Tibial nerve (tissue), 4 donors: ENCODE data around the gene FGA. TPM values are rescaled to one million over a fixed set of nuclear protein-coding genes. Genes with fewer than 3 reads are reported as not detected.

Source experiments
- DNase-seq, 2 donors: peaks; one replicate each; pipeline ENCODE4 v3.0.0-alpha.2; 2019; ENCODE audit warnings: low spot score in 2 of 2
- H3K27ac ChIP-seq, 4 donors: fragments of 200-600 bp; sonication (generic) in 3 of 4; one replicate each; pipeline ENCODE4 v1.5.1; 2017 to 2019; ENCODE audit warnings: mild to moderate bottlenecking in 1 of 4
- H3K27me3 ChIP-seq, 2 donors: fragments of 200-600 bp; sonication (generic) in 1 of 2; one replicate each; pipeline versions ENCODE4 v1.5.1 to v1.6.0; 2017 to 2019
- H3K36me3 ChIP-seq, 3 donors: fragments of 200-600 bp; sonication (generic); one replicate each; pipeline ENCODE4 v1.5.1; 2018 to 2019
- H3K4me1 ChIP-seq, 4 donors: fragments of 200-600 bp; sonication (generic) in 3 of 4; one replicate each; pipeline ENCODE4 v1.5.1; 2017 to 2019
- H3K4me3 ChIP-seq, 4 donors: fragments of 200-600 bp; sonication (generic) in 3 of 4; one replicate each; pipeline ENCODE4 v1.5.1; 2017 to 2019; ENCODE audit warnings: mild to moderate bottlenecking in 1 of 4, moderate library complexity in 1 of 4
- H3K9me3 ChIP-seq, 4 donors: fragments of 200-600 bp; sonication (generic) in 3 of 4; one replicate each; pipeline ENCODE4 v1.5.1; 2017 to 2019
- EP300 ChIP-seq, 2 donors: sonication (generic); formaldehyde crosslinking; IDR thresholded peaks; one replicate each; pipeline ENCODE4 v1.6.1; 2017; ENCODE audit warnings: antibody characterized with exemption in 2 of 2, mild to moderate bottlenecking in 1 of 2
- POLR2A ChIP-seq, 2 donors: fragments of 450-650 bp; IDR thresholded peaks; one replicate each; pipeline ENCODE4 v1.6.1; 2017; ENCODE audit warnings: antibody characterized with exemption in 2 of 2, mild to moderate bottlenecking in 2 of 2, moderate library complexity in 2 of 2
- WGBS, 2 donors: methylation state at CpG; one replicate each; pipeline ENCODE4 v1.1.5; 2018; 5-methylcytosine and 5-hydroxymethylcytosine counted together
- total RNA-seq, 4 donors: library from RNA; depleted of rRNA; stranded (reverse); fragments of >200 nt; gene quantifications; one replicate each; pipeline ENCODE4 v1.1.0, GENCODE V29; 2016
- TF ChIP-seq, protein P1 (sequence below), 5 experiments: fragments of 200-600 bp in 3 of 5; fragments of 450-650 bp in 2 of 5; sonication (generic) in 3 of 5; IDR thresholded peaks; one replicate each; pipeline ENCODE4 v1.5.1; 2016 to 2019; ENCODE audit warnings: antibody characterized with exemption in 5 of 5, mild to moderate bottlenecking in 3 of 5, moderate library complexity in 2 of 5

Gene FGA
- total RNA-seq, 4 donors from 2014 or later: 7.2 TPM; not detected in 3

DNA sequence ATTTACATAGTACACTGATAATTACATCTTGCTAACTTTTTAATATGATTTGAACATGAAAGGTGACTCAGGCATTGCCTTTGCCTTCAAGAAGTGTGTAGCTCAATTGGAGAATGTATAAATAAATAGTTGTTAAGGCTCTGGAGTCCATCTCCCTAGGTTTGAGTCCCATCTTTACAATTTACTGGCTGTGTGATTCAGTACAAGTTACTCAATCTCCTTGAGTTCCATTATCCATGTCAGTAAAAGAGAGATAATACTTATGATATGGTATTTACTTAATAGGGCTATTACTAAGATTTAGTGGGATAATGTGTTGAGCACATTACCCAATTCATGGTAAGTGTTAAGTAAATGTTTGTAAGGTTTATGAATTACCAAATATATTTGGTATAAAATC lies 23.8 kb upstream of the FGA start:
- no peaks in the 10 kb centered on the region for H3K9me3 ChIP-seq
- no peaks in the 10 kb centered on the region for H3K27me3 ChIP-seq
- no peak for DNase-seq
- H3K27ac ChIP-seq: no peak overlapping the region
- H3K36me3 ChIP-seq: no peaks in the 10 kb centered on the region
- TF ChIP-seq EP300 (IDR thresholded peaks at IDR 0.05) (no peak), POLR2A (IDR thresholded peaks at IDR 0.05) (no peak)
- TF ChIP-seq, protein P1, sequence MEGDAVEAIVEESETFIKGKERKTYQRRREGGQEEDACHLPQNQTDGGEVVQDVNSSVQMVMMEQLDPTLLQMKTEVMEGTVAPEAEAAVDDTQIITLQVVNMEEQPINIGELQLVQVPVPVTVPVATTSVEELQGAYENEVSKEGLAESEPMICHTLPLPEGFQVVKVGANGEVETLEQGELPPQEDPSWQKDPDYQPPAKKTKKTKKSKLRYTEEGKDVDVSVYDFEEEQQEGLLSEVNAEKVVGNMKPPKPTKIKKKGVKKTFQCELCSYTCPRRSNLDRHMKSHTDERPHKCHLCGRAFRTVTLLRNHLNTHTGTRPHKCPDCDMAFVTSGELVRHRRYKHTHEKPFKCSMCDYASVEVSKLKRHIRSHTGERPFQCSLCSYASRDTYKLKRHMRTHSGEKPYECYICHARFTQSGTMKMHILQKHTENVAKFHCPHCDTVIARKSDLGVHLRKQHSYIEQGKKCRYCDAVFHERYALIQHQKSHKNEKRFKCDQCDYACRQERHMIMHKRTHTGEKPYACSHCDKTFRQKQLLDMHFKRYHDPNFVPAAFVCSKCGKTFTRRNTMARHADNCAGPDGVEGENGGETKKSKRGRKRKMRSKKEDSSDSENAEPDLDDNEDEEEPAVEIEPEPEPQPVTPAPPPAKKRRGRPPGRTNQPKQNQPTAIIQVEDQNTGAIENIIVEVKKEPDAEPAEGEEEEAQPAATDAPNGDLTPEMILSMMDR (IDR thresholded peaks at IDR 0.05): no peak
- H3K4me3 ChIP-seq: no peak overlapping the region
- no peaks in the 10 kb centered on the region for H3K4me1 ChIP-seq

- H3K36me3 ChIP-seq: no peaks in the 10 kb centered on the region
- H3K4me1 ChIP-seq: no peaks in the 10 kb centered on the region
- H3K4me3 ChIP-seq: no peak within 1 kb of the TSS
- DNase-seq: no peak
- no peaks in the 10 kb centered on the region for H3K27me3 ChIP-seq
- 72 to 75% methylated on average over 7 of the region's 7 CpGs for WGBS, 2 donors
- no peaks in the 10 kb centered on the region for H3K9me3 ChIP-seq
- TF ChIP-seq POLR2A (IDR thresholded peaks at IDR 0.05) (no peak), EP300 (IDR thresholded peaks at IDR 0.05) (no peak)
- TF ChIP-seq, protein P1 (IDR thresholded peaks at IDR 0.05): no peak
- H3K27ac ChIP-seq: no peak within 1 kb of the TSS
Observed at GRCh38 chr4:154612472-154613414, 22.2 kb upstream of the FGA start, which contains the start of gene FGG. Gene FGG (minus strand): TSS chr4:154612656. CDS start chr4:154612609, 47 bp downstream.

DNA sequence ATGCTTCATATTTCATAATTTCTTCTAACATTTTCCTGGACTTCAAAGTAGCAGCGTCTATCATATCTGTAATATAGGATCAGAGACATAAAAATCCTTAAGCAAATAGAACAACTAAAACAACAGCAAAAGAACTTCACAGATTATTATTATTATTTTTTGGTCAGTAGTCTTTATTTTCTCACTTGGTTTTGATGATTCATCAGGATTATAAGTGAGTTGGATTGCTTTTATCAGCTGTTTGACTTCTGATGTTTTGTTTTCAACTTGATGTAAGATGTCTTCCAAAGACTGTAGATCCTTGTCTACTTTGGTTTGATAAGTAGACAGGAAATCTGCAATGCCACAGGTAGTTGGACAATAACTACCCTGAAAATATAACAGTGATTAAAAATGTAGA lies 21.3 kb upstream of the FGA start:
- no peak for DNase-seq
- no peak for TF ChIP-seq POLR2A (IDR thresholded peaks at IDR 0.05)
- no peak for TF ChIP-seq EP300 (IDR thresholded peaks at IDR 0.05)
- TF ChIP-seq, protein P1 (IDR thresholded peaks at IDR 0.05): no peak
- Histone ChIP-seq H3K36me3 (no peaks in the 10 kb centered on the region), H3K27ac (no peak overlapping the region), H3K4me3 (no peak overlapping the region), H3K4me1 (no peaks in the 10 kb centered on the region), H3K27me3 (no peaks in the 10 kb centered on the region), H3K9me3 (no peaks in the 10 kb centered on the region)
- WGBS, 2 donors: 90 to 95% methylated on average over 1 of the region's 1 CpG

DNA sequence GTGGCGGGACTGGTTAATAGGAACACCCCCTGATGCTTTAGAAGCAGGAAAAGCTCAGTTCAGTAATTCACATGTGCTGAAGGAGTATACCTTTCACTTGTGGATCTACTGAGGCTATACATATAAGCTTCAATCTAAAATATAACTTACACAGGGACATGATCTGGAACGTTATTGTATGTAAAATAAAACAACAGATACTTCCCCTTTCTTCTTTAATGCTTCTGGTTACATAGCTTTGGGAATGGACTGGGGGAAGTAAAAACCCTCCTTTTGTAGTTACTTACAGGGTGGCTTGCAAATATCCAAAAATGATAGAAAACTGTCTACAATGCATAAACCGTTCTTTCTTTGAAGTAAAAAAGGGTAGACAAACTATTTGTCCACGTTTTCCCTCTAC lies 20.0 kb upstream of the FGA start:
- Histone ChIP-seq H3K27ac (no peak overlapping the region), H3K4me1 (no peaks in the 10 kb centered on the region), H3K27me3 (no peaks in the 10 kb centered on the region), H3K9me3 (no peaks in the 10 kb centered on the region), H3K4me3 (no peak overlapping the region), H3K36me3 (no peaks in the 10 kb centered on the region)
- TF ChIP-seq, protein P1 (IDR thresholded peaks at IDR 0.05): no peak
- TF ChIP-seq POLR2A (IDR thresholded peaks at IDR 0.05) (no peak), EP300 (IDR thresholded peaks at IDR 0.05) (no peak)
- 60 to 66% methylated on average over 4 of the region's 4 CpGs for WGBS, 2 donors
- no peak for DNase-seq

DNA sequence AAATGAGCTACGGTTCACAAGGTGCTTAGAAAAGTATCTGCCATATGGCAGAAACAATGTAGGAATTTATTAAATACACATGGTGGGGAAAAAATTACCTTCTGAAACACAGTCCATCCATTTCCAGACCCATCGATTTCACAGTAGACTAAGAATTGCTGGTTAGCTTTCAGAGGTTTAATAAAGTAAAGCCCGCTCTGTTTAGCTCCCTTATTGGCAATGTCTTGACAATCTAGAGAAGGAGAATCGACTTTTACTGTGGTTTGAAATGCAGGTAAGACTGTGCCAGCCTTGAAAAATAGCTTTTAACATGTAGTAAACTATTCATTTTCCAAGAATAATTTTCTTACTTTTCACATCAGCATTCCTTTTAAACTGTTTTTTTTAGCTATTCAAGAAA lies 19.0 kb upstream of the FGA start:
- TF ChIP-seq EP300 (IDR thresholded peaks at IDR 0.05) (no peak), POLR2A (IDR thresholded peaks at IDR 0.05) (no peak)
- TF ChIP-seq, protein P1 (IDR thresholded peaks at IDR 0.05): no peak
- H3K36me3 ChIP-seq: no peaks in the 10 kb centered on the region
- 82 to 84% methylated on average over 4 of the region's 4 CpGs for WGBS, 2 donors

More for the DNA sequence above, 19.0 kb upstream of the FGA start:
- no peaks in the 10 kb centered on the region for H3K9me3 ChIP-seq
- no peak for DNase-seq
- no peak overlapping the region for H3K27ac ChIP-seq
- no peak overlapping the region for H3K4me3 ChIP-seq
- H3K4me1 ChIP-seq: no peaks in the 10 kb centered on the region
- no peaks in the 10 kb centered on the region for H3K27me3 ChIP-seq
